HEK293 (cell line): ENCODE results near the gene SLU7.

ENCODE experiments used
- CTCF ChIA-PET: fragments of 350-600 bp; formaldehyde crosslinking; extraction: SDS; loops from one replicate; lab custom pipeline; 2021; ENCODE audit warnings: antibody characterized with exemption; lab: Yijun Ruan, JAX
- POLR2A ChIA-PET: fragments of 300-600 bp; formaldehyde crosslinking; extraction: SDS; loops from one replicate; lab custom pipeline; 2020; ENCODE audit warnings: antibody characterized with exemption, inconsistent platforms; lab: Yijun Ruan, JAX
- H3K27ac ChIP-seq: fragments of 200-500 bp; sonication (Bioruptor generic); 2 replicates; pipeline ENCODE4 v1.5.1; 2014; ENCODE audit warnings: low read depth, low read length, control low read depth, inconsistent platforms; ENCODE audit errors: extremely low read depth
- H3K36me3 ChIP-seq, 2 experiments: fragments of 200-500 bp in 1 of 2; sonication (Bioruptor generic) in 1 of 2; 1 replicate in 1 of 2; 2 replicates in 1 of 2; pipeline ENCODE4 v1.5.1; 2014 to 2017; ENCODE audit warnings: inconsistent platforms in 2 of 2, low read length in 2 of 2; ENCODE audit not compliant: control insufficient read depth in 2 of 2, insufficient read depth in 1 of 2
- H3K4me1 ChIP-seq: fragments of 200-500 bp; sonication (Bioruptor generic); 2 replicates; pipeline ENCODE4 v1.5.1; 2014; ENCODE audit warnings: mild to moderate bottlenecking, low read length, inconsistent platforms; ENCODE audit not compliant: control insufficient read depth, insufficient read depth
- H3K4me3 ChIP-seq: 2 replicates; pipeline ENCODE4 v1.5.1; 2011; ENCODE audit warnings: low read depth, mild to moderate bottlenecking, control low read depth, low read length, moderate library complexity
- H3K9me3 ChIP-seq: fragments of 200-500 bp; sonication (Bioruptor generic); 2 replicates; pipeline ENCODE4 v1.5.1; 2014; ENCODE audit warnings: low read depth, low read length, inconsistent platforms; ENCODE audit not compliant: control insufficient read depth, insufficient read depth
- HOXD13 ChIP-seq: sonication (generic); formaldehyde crosslinking; IDR thresholded peaks from 2 replicates; pipeline ENCODE4 v1.8.0; 2022; ENCODE audit warnings: missing genetic modification reagents, borderline replicate concordance
- MEIS1 ChIP-seq: sonication (generic); formaldehyde crosslinking; IDR thresholded peaks from 2 replicates; pipeline ENCODE4 v1.8.1; 2022; ENCODE audit warnings: missing genetic modification reagents, mild to moderate bottlenecking, borderline replicate concordance
- SALL2 ChIP-seq: fragments of 450-650 bp; formaldehyde crosslinking; IDR thresholded peaks from 2 replicates; pipeline ENCODE4 v1.5.0; 2017; ENCODE audit warnings: missing biosample characterization, mild to moderate bottlenecking, missing genetic modification characterization, borderline replicate concordance
- TCF7L2 ChIP-seq: IDR thresholded peaks from 2 replicates; pipeline ENCODE4 v1.6.1; 2011; ENCODE audit warnings: low read depth, mild to moderate bottlenecking, inconsistent platforms, low read length, moderate library complexity, borderline replicate concordance
- ZBTB48 ChIP-seq: fragments of 450-650 bp; formaldehyde crosslinking; IDR thresholded peaks from 2 replicates; pipeline ENCODE4 v1.5.1; 2016; ENCODE audit warnings: missing biosample characterization, missing genetic modification characterization
- ZNF112 ChIP-seq: fragments of 450-650 bp; formaldehyde crosslinking; IDR thresholded peaks from 2 replicates; pipeline ENCODE4 v1.5.0; 2017; ENCODE audit warnings: missing biosample characterization, missing genetic modification characterization
- ZNF138 ChIP-seq: fragments of 450-650 bp; formaldehyde crosslinking; IDR thresholded peaks from 2 replicates; pipeline ENCODE4 v1.5.1; 2016; ENCODE audit warnings: missing biosample characterization, missing genetic modification characterization, borderline replicate concordance
- ZNF174 ChIP-seq: fragments of 450-650 bp; formaldehyde crosslinking; IDR thresholded peaks from 2 replicates; pipeline ENCODE4 v1.5.0; 2017; ENCODE audit warnings: missing biosample characterization, mild to moderate bottlenecking, missing genetic modification characterization
- ZNF274 ChIP-seq, 2 experiments: fragments of 200-500 bp in 1 of 2; fragments of 450-650 bp in 1 of 2; sonication (Bioruptor generic) in 1 of 2; formaldehyde crosslinking in 1 of 2; IDR thresholded peaks; 2 replicates each; pipeline versions ENCODE4 v1.5.1 to v1.6.1; 2014 to 2016; ENCODE audit warnings: borderline replicate concordance in 1 of 2, inconsistent platforms in 1 of 2, low read length in 1 of 2, missing biosample characterization in 1 of 2, missing genetic modification characterization in 1 of 2
- ZNF529 ChIP-seq: fragments of 450-650 bp; formaldehyde crosslinking; IDR thresholded peaks from 2 replicates; pipeline ENCODE4 v1.5.1; 2017; ENCODE audit warnings: missing genetic modification characterization, missing biosample characterization; ENCODE audit not compliant: insufficient replicate concordance
- ZNF549 ChIP-seq: fragments of 450-650 bp; IDR thresholded peaks from 2 replicates; pipeline ENCODE4 v1.5.1; 2018; ENCODE audit warnings: missing biosample characterization, missing genetic modification characterization, mild to moderate bottlenecking, inconsistent platforms, moderate library complexity
- ZNF626 ChIP-seq: fragments of 450-650 bp; sonication (Bioruptor Pico); formaldehyde crosslinking; IDR thresholded peaks from 2 replicates; pipeline ENCODE4 v1.5.1; 2018; ENCODE audit warnings: missing biosample characterization, missing genetic modification characterization, inconsistent platforms
- ZNF654 ChIP-seq: fragments of 450-650 bp; formaldehyde crosslinking; IDR thresholded peaks from 2 replicates; pipeline ENCODE4 v1.5.1; 2016; ENCODE audit warnings: low read depth, missing biosample characterization, missing genetic modification characterization
- ZNF658 ChIP-seq: fragments of 450-650 bp; formaldehyde crosslinking; IDR thresholded peaks from 2 replicates; pipeline ENCODE4; 2016; ENCODE audit warnings: missing biosample characterization, missing genetic modification characterization
- ZNF776 ChIP-seq: fragments of 450-650 bp; formaldehyde crosslinking; IDR thresholded peaks from 2 replicates; pipeline ENCODE4 v1.5.0; 2017; ENCODE audit warnings: missing biosample characterization, missing genetic modification characterization, borderline replicate concordance
- ZSCAN30 ChIP-seq: fragments of 450-650 bp; IDR thresholded peaks from 2 replicates; pipeline ENCODE4 v1.5.1; 2018; ENCODE audit warnings: missing biosample characterization, mild to moderate bottlenecking, missing genetic modification characterization, moderate library complexity
- TF ChIP-seq, protein P1 (sequence below): fragments of 450-650 bp; formaldehyde crosslinking; IDR thresholded peaks from 2 replicates; pipeline ENCODE4 v1.5.1; 2016; ENCODE audit warnings: missing biosample characterization, missing genetic modification characterization
- TF ChIP-seq, protein P2 (sequence below): fragments of 450-650 bp; formaldehyde crosslinking; IDR thresholded peaks from 2 replicates; pipeline ENCODE4 v1.5.1; 2017; ENCODE audit warnings: missing biosample characterization, missing genetic modification characterization
- TF ChIP-seq, protein P3 (sequence below): fragments of 450-650 bp; formaldehyde crosslinking; optimal IDR thresholded peaks from 2 replicates; pipeline ENCODE3; 2016; ENCODE audit warnings: missing biosample characterization, mild to moderate bottlenecking, missing genetic modification characterization
- TF ChIP-seq, protein P4 (sequence below): fragments of 450-650 bp; formaldehyde crosslinking; conservative IDR thresholded peaks from 2 replicates; pipeline ENCODE4 v1.5.1; 2016; ENCODE audit warnings: low read depth, missing biosample characterization, missing genetic modification characterization
- TF ChIP-seq, protein P5 (sequence below): fragments of 450-650 bp; formaldehyde crosslinking; IDR thresholded peaks from 2 replicates; pipeline ENCODE4 v1.5.1; 2016; ENCODE audit warnings: missing biosample characterization, missing genetic modification characterization

Gene SLU7

DNA sequence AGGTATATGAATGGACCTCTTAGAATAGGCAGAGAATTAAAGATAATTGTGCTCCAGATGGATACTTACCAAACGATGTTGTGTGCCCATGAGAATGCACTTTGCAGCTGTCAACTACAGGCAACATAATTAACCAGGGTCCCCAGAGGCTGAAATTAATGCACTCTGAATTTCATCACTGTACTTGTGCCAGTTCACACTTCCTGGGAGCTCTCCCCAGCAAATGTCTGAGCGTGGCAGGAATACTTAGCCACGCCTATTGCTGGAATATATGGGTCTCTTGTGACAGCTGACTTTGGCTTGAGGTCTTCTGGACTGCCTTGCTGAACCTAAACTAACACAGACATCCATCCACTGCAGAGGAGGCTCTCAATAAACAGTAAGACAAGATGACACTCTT lies 36.5 kb downstream of the SLU7 start:
- no peaks in the 10 kb centered on the region for H3K36me3 ChIP-seq
- CTCF ChIA-PET: interaction anchor here (1.7 kb wide), 1 partner anchor 361 kb away, joined by 6 read pairs; no protein-coding TSS in a partner anchor
- no peaks in the 10 kb centered on the region for H3K9me3 ChIP-seq
- H3K27ac ChIP-seq: no peak overlapping the region
- H3K4me3 ChIP-seq: no peak overlapping the region
- no peak for TF ChIP-seq TCF7L2
- TF ChIP-seq, protein P1, sequence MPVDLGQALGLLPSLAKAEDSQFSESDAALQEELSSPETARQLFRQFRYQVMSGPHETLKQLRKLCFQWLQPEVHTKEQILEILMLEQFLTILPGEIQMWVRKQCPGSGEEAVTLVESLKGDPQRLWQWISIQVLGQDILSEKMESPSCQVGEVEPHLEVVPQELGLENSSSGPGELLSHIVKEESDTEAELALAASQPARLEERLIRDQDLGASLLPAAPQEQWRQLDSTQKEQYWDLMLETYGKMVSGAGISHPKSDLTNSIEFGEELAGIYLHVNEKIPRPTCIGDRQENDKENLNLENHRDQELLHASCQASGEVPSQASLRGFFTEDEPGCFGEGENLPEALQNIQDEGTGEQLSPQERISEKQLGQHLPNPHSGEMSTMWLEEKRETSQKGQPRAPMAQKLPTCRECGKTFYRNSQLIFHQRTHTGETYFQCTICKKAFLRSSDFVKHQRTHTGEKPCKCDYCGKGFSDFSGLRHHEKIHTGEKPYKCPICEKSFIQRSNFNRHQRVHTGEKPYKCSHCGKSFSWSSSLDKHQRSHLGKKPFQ (tag by site-specific recombination): peak; percentile 95
- TF ChIP-seq, all 188 proteins: peak for 1
- POLR2A ChIA-PET: no interaction called here
- H3K4me1 ChIP-seq: no peaks in the 10 kb centered on the region

DNA sequence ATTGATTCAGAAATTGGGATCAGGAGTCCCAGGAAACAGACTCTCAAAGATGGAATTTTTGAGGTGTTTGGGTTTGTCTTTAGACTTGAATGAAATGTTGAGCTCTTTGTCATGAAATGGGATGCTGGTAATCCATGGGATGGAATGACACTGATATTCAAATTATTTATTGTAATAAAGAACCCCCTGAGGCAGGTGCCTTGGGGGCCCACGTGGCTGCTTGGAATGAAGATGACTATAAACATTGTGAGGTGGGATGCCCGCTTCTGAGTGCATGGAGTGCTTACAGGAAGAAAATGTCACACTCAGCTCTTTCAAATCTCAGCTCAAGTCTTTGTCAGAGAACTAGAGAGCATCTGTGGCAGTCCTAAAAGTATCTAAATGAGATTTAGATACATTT lies 38.8 kb downstream of the SLU7 start:
- ChIA-PET CTCF (interaction anchor here (2.8 kb wide), 1 partner anchor 11 kb away, joined by 12 read pairs; no protein-coding TSS in a partner anchor), POLR2A (interaction anchor here (0.6 kb wide), 1 partner anchor 16 kb away, joined by 8 read pairs; no protein-coding TSS in a partner anchor)
- TF ChIP-seq, protein P2, sequence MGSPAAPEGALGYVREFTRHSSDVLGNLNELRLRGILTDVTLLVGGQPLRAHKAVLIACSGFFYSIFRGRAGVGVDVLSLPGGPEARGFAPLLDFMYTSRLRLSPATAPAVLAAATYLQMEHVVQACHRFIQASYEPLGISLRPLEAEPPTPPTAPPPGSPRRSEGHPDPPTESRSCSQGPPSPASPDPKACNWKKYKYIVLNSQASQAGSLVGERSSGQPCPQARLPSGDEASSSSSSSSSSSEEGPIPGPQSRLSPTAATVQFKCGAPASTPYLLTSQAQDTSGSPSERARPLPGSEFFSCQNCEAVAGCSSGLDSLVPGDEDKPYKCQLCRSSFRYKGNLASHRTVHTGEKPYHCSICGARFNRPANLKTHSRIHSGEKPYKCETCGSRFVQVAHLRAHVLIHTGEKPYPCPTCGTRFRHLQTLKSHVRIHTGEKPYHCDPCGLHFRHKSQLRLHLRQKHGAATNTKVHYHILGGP (tag by site-specific recombination): no peak
- TF ChIP-seq MEIS1 (no peak), ZNF549 (tag by site-specific recombination) (no peak), ZNF174 (tag by site-specific recombination) (no peak), ZBTB48 (tag by site-specific recombination) (no peak), ZNF776 (no peak), SALL2 (no peak), ZNF112 (tag by site-specific recombination) (no peak), ZSCAN30 (tag by site-specific recombination) (no peak), ZNF654 (tag by site-specific recombination) (no peak), ZNF529 (tag by site-specific recombination) (no peak), HOXD13 (CRISPR knock-in tag) (no peak), ZNF626 (no peak), ZNF658 (tag by site-specific recombination) (no peak), ZNF138 (tag by site-specific recombination) (no peak), ZNF274 (IDR thresholded peaks at IDR 0.05; ENCODE audit: low read length) (no peak), ZNF274 (tag by site-specific recombination; IDR thresholded peaks at IDR 0.05; ENCODE audit: borderline replicate concordance) (no peak)
- TF ChIP-seq, protein P3, sequence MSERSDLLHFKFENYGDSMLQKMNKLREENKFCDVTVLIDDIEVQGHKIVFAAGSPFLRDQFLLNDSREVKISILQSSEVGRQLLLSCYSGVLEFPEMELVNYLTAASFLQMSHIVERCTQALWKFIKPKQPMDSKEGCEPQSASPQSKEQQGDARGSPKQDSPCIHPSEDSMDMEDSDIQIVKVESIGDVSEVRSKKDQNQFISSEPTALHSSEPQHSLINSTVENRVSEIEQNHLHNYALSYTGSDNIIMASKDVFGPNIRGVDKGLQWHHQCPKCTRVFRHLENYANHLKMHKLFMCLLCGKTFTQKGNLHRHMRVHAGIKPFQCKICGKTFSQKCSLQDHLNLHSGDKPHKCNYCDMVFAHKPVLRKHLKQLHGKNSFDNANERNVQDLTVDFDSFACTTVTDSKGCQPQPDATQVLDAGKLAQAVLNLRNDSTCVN (tag by site-specific recombination): no peak
- TF ChIP-seq, protein P4, sequence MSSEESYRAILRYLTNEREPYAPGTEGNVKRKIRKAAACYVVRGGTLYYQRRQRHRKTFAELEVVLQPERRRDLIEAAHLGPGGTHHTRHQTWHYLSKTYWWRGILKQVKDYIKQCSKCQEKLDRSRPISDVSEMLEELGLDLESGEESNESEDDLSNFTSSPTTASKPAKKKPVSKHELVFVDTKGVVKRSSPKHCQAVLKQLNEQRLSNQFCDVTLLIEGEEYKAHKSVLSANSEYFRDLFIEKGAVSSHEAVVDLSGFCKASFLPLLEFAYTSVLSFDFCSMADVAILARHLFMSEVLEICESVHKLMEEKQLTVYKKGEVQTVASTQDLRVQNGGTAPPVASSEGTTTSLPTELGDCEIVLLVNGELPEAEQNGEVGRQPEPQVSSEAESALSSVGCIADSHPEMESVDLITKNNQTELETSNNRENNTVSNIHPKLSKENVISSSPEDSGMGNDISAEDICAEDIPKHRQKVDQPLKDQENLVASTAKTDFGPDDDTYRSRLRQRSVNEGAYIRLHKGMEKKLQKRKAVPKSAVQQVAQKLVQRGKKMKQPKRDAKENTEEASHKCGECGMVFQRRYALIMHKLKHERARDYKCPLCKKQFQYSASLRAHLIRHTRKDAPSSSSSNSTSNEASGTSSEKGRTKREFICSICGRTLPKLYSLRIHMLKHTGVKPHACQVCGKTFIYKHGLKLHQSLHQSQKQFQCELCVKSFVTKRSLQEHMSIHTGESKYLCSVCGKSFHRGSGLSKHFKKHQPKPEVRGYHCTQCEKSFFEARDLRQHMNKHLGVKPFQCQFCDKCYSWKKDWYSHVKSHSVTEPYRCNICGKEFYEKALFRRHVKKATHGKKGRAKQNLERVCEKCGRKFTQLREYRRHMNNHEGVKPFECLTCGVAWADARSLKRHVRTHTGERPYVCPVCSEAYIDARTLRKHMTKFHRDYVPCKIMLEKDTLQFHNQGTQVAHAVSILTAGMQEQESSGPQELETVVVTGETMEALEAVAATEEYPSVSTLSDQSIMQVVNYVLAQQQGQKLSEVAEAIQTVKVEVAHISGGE: no peak
- TF ChIP-seq, protein P5, sequence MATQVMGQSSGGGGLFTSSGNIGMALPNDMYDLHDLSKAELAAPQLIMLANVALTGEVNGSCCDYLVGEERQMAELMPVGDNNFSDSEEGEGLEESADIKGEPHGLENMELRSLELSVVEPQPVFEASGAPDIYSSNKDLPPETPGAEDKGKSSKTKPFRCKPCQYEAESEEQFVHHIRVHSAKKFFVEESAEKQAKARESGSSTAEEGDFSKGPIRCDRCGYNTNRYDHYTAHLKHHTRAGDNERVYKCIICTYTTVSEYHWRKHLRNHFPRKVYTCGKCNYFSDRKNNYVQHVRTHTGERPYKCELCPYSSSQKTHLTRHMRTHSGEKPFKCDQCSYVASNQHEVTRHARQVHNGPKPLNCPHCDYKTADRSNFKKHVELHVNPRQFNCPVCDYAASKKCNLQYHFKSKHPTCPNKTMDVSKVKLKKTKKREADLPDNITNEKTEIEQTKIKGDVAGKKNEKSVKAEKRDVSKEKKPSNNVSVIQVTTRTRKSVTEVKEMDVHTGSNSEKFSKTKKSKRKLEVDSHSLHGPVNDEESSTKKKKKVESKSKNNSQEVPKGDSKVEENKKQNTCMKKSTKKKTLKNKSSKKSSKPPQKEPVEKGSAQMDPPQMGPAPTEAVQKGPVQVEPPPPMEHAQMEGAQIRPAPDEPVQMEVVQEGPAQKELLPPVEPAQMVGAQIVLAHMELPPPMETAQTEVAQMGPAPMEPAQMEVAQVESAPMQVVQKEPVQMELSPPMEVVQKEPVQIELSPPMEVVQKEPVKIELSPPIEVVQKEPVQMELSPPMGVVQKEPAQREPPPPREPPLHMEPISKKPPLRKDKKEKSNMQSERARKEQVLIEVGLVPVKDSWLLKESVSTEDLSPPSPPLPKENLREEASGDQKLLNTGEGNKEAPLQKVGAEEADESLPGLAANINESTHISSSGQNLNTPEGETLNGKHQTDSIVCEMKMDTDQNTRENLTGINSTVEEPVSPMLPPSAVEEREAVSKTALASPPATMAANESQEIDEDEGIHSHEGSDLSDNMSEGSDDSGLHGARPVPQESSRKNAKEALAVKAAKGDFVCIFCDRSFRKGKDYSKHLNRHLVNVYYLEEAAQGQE (tag by site-specific recombination): no peak
- no peaks in the 10 kb centered on the region for H3K4me1 ChIP-seq
- no peaks in the 10 kb centered on the region for H3K36me3 ChIP-seq
- H3K4me3 ChIP-seq: no peak overlapping the region
- H3K27ac ChIP-seq: no peak overlapping the region
- no peaks in the 10 kb centered on the region for H3K9me3 ChIP-seq
